Transverse colon (tissue), 4 donors: ENCODE data around the gene THSD4.

Source experiments
- CTCF ChIP-seq, 5 experiments: fragments of 200-600 bp in 3 of 5; fragments of 450-650 bp in 2 of 5; sonication (generic) in 3 of 5; IDR thresholded peaks; 1 replicate in 2 of 5; 2 replicates in 3 of 5; pipeline ENCODE4 v1.5.1; 2016 to 2017; ENCODE audit warnings: antibody characterized with exemption in 5 of 5, inconsistent platforms in 3 of 5, mild to moderate bottlenecking in 2 of 5, moderate library complexity in 1 of 5
- EP300 ChIP-seq: sonication (generic); formaldehyde crosslinking; IDR thresholded peaks from one replicate; pipeline ENCODE4 v1.6.1; 2017; ENCODE audit warnings: antibody characterized with exemption, low read depth
- POLR2A ChIP-seq: fragments of 450-650 bp; IDR thresholded peaks from one replicate; pipeline ENCODE4 v1.6.1; 2016; ENCODE audit warnings: antibody characterized with exemption, mild to moderate bottlenecking, moderate library complexity
- POLR2AphosphoS5 ChIP-seq, 3 donors: sonication (generic); formaldehyde crosslinking; IDR thresholded peaks; one replicate each; pipeline ENCODE4 v1.6.1; 2016; ENCODE audit warnings: antibody characterized with exemption in 3 of 3

- TF ChIP-seq CTCF (IDR thresholded peaks at IDR 0.05): no peak
- TF ChIP-seq POLR2A: no peak
- no peak for TF ChIP-seq POLR2AphosphoS5 (IDR thresholded peaks at IDR 0.05)
- TF ChIP-seq EP300: no peak
Observed at GRCh38 chr15:71323584-71323983, 208.3 kb downstream of the THSD4 start.
